Stomach (tissue), 9 donors: ENCODE results near the gene PIP4K2A. TPM values are rescaled to one million over a fixed set of nuclear protein-coding genes. Genes with fewer than 3 reads are reported as not detected.

Experiments
- DNase-seq, 2 donors: peaks; one replicate each; pipeline versions ENCODE4 v3.0.0 to v3.0.0-alpha.2; 2013 to 2019
- H3K27ac ChIP-seq, 5 donors: fragments of 200-600 bp in 4 of 5; sonication (generic) in 4 of 5; one replicate each; pipeline ENCODE4 v1.5.1; 2013 to 2019; ENCODE audit warnings: mild to moderate bottlenecking in 1 of 5, moderate library complexity in 1 of 5
- H3K27me3 ChIP-seq, 3 donors: fragments of 200-600 bp; sonication (generic); one replicate each; pipeline ENCODE4 v1.5.1; 2017 to 2019; ENCODE audit warnings: mixed run types in 1 of 3
- H3K36me3 ChIP-seq, 4 donors: fragments of 200-600 bp; sonication (generic); 1 replicate in 3 of 4; 2 replicates in 1 of 4; pipeline ENCODE4 v1.5.1; 2016 to 2019
- H3K4me1 ChIP-seq, 4 donors: fragments of 200-600 bp; sonication (generic); one replicate each; pipeline ENCODE4 v1.5.1; 2016 to 2019
- H3K4me3 ChIP-seq, 4 donors: fragments of 200-600 bp; sonication (generic) in 3 of 4; one replicate each; pipeline ENCODE4 v1.5.1; 2016 to 2019; ENCODE audit warnings: mild to moderate bottlenecking in 1 of 4
- H3K9me3 ChIP-seq, 4 donors: fragments of 200-600 bp; sonication (generic); one replicate each; pipeline ENCODE4 v1.5.1; 2016 to 2019
- EP300 ChIP-seq: sonication (generic); formaldehyde crosslinking; IDR thresholded peaks from one replicate; pipeline ENCODE4 v1.6.1; 2017; ENCODE audit warnings: antibody characterized with exemption
- POLR2A ChIP-seq, 4 donors: fragments of 450-650 bp; IDR thresholded peaks; one replicate each; pipeline ENCODE4 v1.6.1; 2016; ENCODE audit warnings: antibody characterized with exemption in 4 of 4, control low read depth in 2 of 4, mild to moderate bottlenecking in 1 of 4, moderate library complexity in 1 of 4
- POLR2AphosphoS5 ChIP-seq, 3 donors: sonication (generic); formaldehyde crosslinking; IDR thresholded peaks; one replicate each; pipeline ENCODE4 v1.6.1; 2016; ENCODE audit warnings: antibody characterized with exemption in 3 of 3
- WGBS, 5 donors: extraction: QIAGEN DNeasy Blood & Tissue Kit in 3 of 5; methylation state at CpG; one replicate each; pipeline versions ENCODE4 v1.1.5 to v1.1.7; 2013 to 2018; 5-methylcytosine and 5-hydroxymethylcytosine counted together
- intact Hi-C: fragments of 100-400 bp; cut with DNase I; formaldehyde crosslinking; loops from one replicate; pipeline ENCODE4 v1.15.1; 2023; ENCODE audit warnings: low total_unique reads
- polyA plus RNA-seq, 3 donors: library from polyadenylated mRNA; stranded (reverse); fragments of 200-250 nt; gene quantifications; one replicate each; pipeline ENCODE4 v1.2.3, GENCODE V29; 2013
- total RNA-seq, 5 donors: library from RNA; depleted of rRNA; stranded (reverse); fragments of >200 nt; gene quantifications; one replicate each; pipeline versions ENCODE4 v1.1.0 to v1.2.3, GENCODE V29; 2014 to 2016
- TF ChIP-seq, protein P1 (sequence below), 7 experiments: fragments of 450-650 bp in 4 of 7; fragments of 200-600 bp in 3 of 7; sonication (generic) in 3 of 7; IDR thresholded peaks; one replicate each; pipeline ENCODE4 v1.5.1; 2016 to 2019; ENCODE audit warnings: antibody characterized with exemption in 7 of 7, control low read depth in 2 of 7, mild to moderate bottlenecking in 1 of 7
- donor health status: healthy with polysubstance abuse.
- donor health status: Bipolar disorder and iron deficiency.
- donor health status: healthy.

Gene PIP4K2A
- total and polyA plus RNA-seq, 8 donors = 6.7 to 61.3 (median 13.6) TPM

GRCh38 chr10:22551681-22552365, 162.6 kb downstream of the PIP4K2A start:
- no peaks in the 10 kb centered on the region for H3K9me3 ChIP-seq
- intact Hi-C loops = no loop called here
- peaks cover 0 to 36% (median 30%) of the 10 kb centered on the region in 4 donors for H3K36me3 ChIP-seq
- 84 to 91% (median 88%) methylated on average over 7 of the region's 7 CpGs for WGBS, 5 donors
- H3K27me3 ChIP-seq = no peaks in the 10 kb centered on the region
- no peak for DNase-seq
- H3K4me3 ChIP-seq = no peak overlapping the region
- no peak overlapping the region for H3K27ac ChIP-seq
- no peak for TF ChIP-seq POLR2AphosphoS5 (IDR thresholded peaks at IDR 0.05)
- TF ChIP-seq, protein P1, sequence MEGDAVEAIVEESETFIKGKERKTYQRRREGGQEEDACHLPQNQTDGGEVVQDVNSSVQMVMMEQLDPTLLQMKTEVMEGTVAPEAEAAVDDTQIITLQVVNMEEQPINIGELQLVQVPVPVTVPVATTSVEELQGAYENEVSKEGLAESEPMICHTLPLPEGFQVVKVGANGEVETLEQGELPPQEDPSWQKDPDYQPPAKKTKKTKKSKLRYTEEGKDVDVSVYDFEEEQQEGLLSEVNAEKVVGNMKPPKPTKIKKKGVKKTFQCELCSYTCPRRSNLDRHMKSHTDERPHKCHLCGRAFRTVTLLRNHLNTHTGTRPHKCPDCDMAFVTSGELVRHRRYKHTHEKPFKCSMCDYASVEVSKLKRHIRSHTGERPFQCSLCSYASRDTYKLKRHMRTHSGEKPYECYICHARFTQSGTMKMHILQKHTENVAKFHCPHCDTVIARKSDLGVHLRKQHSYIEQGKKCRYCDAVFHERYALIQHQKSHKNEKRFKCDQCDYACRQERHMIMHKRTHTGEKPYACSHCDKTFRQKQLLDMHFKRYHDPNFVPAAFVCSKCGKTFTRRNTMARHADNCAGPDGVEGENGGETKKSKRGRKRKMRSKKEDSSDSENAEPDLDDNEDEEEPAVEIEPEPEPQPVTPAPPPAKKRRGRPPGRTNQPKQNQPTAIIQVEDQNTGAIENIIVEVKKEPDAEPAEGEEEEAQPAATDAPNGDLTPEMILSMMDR (IDR thresholded peaks at IDR 0.05) = no peak
- no peak for TF ChIP-seq POLR2A (IDR thresholded peaks at IDR 0.05)
- TF ChIP-seq EP300 = no peak
- peaks cover 0 to 35% (median 7%) of the 10 kb centered on the region in 4 donors for H3K4me1 ChIP-seq

DNA sequence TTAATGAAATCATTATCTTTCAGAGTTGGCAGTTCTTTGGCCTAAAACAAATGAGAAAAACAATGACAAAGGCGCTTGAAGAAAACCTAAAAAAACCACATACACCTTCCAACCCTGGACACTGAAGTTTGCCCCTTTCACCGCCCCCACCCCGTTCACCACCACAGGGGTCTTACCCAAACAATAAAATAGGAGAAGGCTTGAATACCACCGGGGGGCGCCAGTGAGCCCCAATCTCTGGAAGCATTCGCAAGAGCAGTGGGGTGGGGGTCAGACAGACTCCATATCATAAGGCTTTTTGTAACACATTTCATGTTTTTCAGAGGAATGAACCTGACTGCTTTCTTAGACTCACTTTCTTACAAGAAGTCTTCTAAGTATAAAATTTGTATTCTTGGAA, 163.6 kb downstream of the PIP4K2A start:
- peak; percentile 44 to 60 for DNase-seq
- intact Hi-C loops = no loop called here
- Histone ChIP-seq H3K4me1 (peaks cover 0 to 35% (median 7%) of the 10 kb centered on the region in 4 donors), H3K9me3 (no peaks in the 10 kb centered on the region), H3K27me3 (no peaks in the 10 kb centered on the region), H3K36me3 (peaks cover 0 to 47% (median 40%) of the 10 kb centered on the region in 4 donors), H3K27ac (no peak overlapping the region), H3K4me3 (no peak overlapping the region)
- TF ChIP-seq POLR2AphosphoS5 (IDR thresholded peaks at IDR 0.05) = no peak
- TF ChIP-seq, protein P1 (IDR thresholded peaks at IDR 0.05) = peak in 3 of 7 experiments; percentile 4 to 46 (median 45)
- WGBS, 5 donors = 54 to 65% (median 61%) methylated on average over 6 of the region's 6 CpGs

- H3K4me1 ChIP-seq = peaks cover 0 to 16% (median 0%) of the 10 kb centered on the region in 4 donors
- peaks cover 0 to 59% (median 50%) of the 10 kb centered on the region in 4 donors for H3K36me3 ChIP-seq
- no peak overlapping the region for H3K4me3 ChIP-seq
- H3K9me3 ChIP-seq = no peaks in the 10 kb centered on the region
- intact Hi-C loops = no loop called here
- no peak overlapping the region for H3K27ac ChIP-seq
- TF ChIP-seq, protein P1 (IDR thresholded peaks at IDR 0.05) = no peak
- TF ChIP-seq EP300 = no peak
- no peaks in the 10 kb centered on the region for H3K27me3 ChIP-seq
- no peak for DNase-seq
- WGBS, 5 donors = 28 to 67% (median 43%) methylated on average over 1 of the region's 1 CpG
These were observed 166.0 kb downstream of the PIP4K2A start for GRCh38 chr10:22548344-22548743.

DNA sequence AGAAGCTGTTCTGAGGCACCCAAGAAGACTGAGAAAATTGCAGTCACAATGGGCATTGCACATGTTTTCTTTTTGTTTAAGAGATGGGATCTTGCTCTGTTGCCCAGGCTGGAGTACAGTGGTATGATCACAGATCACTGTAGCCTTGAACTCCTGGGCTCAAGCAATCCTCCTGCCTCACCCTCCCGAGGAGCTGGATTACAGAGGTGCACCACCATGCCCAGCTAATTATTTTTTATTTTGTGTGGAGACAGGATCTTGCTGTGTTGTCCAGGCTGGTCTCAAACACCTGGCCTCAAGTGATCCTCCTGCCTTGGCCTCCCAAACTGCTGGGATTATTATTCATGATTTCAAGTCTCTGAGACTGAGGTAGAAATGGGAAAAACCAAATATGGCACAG, 168.7 kb downstream of the PIP4K2A start:
- H3K27me3 ChIP-seq = no peaks in the 10 kb centered on the region
- no peak overlapping the region for H3K4me3 ChIP-seq
- DNase-seq = no peak
- no peaks in the 10 kb centered on the region for H3K4me1 ChIP-seq
- no peak overlapping the region for H3K27ac ChIP-seq
- TF ChIP-seq EP300 = no peak
- no peak for TF ChIP-seq POLR2A (IDR thresholded peaks at IDR 0.05)
- no peak for TF ChIP-seq POLR2AphosphoS5 (IDR thresholded peaks at IDR 0.05)
- TF ChIP-seq, protein P1 (IDR thresholded peaks at IDR 0.05) = no peak
- WGBS, 5 donors = 94 to 100% (median 100%) methylated on average over 1 of the region's 1 CpG
- H3K36me3 ChIP-seq = peaks cover 11 to 84% (median 77%) of the 10 kb centered on the region in 4 donors
- no peaks in the 10 kb centered on the region for H3K9me3 ChIP-seq
- intact Hi-C loops = no loop called here
